ENCODE data around the gene TMEM53.

GRCh38 chr1:44634606-44635189, 39.6 kb downstream of the TMEM53 start:
- TF ChIP-seq CTCF (IDR thresholded peaks at IDR 0.05; ENCODE audit: poor library complexity) = no peak
- no peak for TF ChIP-seq EZH2 (IDR thresholded peaks at IDR 0.05; ENCODE audit: borderline replicate concordance)
- TF ChIP-seq EZH2phosphoT487 (IDR thresholded peaks at IDR 0.05; ENCODE audit: low read depth, severe bottlenecking, unreplicated experiment) = no peak

Data from hepatocyte (in vitro differentiated cells).